A549 (cell line): Measurements from ENCODE around the gene TMEM231. TPM values are rescaled to one million over a fixed set of nuclear protein-coding genes. Genes with fewer than 3 reads are reported as not detected.
"Not testable (repeated sequence)": the region's sequence is repeated elsewhere in the genome, so short reads cannot be mapped to it uniquely, and the experiment has no call there.

Experiments
- ATAC-seq, 2 experiments: fragments of 200-7000 bp in 1 of 2; fragments of >200 bp in 1 of 2; cut with Nextera tagmentation in 1 of 2; cut with Tn5 transposase in 1 of 2; 3 replicates each; pipeline versions ENCODE4 v1.8.0 to v1.9.1; 2018 to 2020; ENCODE audit warnings: mild to moderate bottlenecking in 1 of 2, moderate library complexity in 1 of 2
- CTCF ChIA-PET: fragments of 300-600 bp; sonication (Branson Sonifier 250); formaldehyde crosslinking; extraction: SDS; loops from one replicate; lab custom pipeline; 2021; ENCODE audit warnings: antibody characterized with exemption, inconsistent platforms; lab: Yijun Ruan, JAX
- POLR2A ChIA-PET: fragments of 350-600 bp; formaldehyde crosslinking; extraction: SDS; loops from one replicate; lab custom pipeline; 2021; ENCODE audit warnings: antibody characterized with exemption, inconsistent platforms; lab: Yijun Ruan, JAX
- DNase-seq, 2 experiments: peaks; one replicate each; pipeline versions ENCODE4 v3.0.0 to v3.0.0-alpha.2; 2011 to 2016; ENCODE audit warnings: low read depth in 1 of 2, low spot score in 1 of 2
- FAIRE-seq: peaks from 2 replicates; lab custom pipeline; 2011; peaks lifted over from hg19 to GRCh38; lab: Jason Lieb, UNC
- H3K27ac ChIP-seq, 2 experiments: fragments of >200 bp; sonication (Bioruptor Twin); formaldehyde crosslinking; 3 replicates each; pipeline ENCODE4 v1.5.1; 2016 to 2017
- H3K4me1 ChIP-seq: fragments of >200 bp; sonication (Bioruptor Twin); formaldehyde crosslinking; 3 replicates; pipeline ENCODE4 v1.6.1; 2016
- H3K4me2 ChIP-seq: fragments of >200 bp; sonication (Bioruptor Twin); formaldehyde crosslinking; 3 replicates; pipeline ENCODE4 v1.6.1; 2016
- H3K4me3 ChIP-seq: fragments of >200 bp; sonication (Bioruptor Twin); formaldehyde crosslinking; 3 replicates; pipeline ENCODE4 v1.5.1; 2016
- H3K9me3 ChIP-seq: fragments of >200 bp; sonication (Bioruptor Twin); formaldehyde crosslinking; 3 replicates; pipeline ENCODE4 v1.6.1; 2016
- ATOH8 ChIP-seq: fragments of 250-450 bp; sonication (Bioruptor Pico); IDR thresholded peaks from 2 replicates; pipeline ENCODE4 v1.5.0; 2020; ENCODE audit warnings: low read depth, mild to moderate bottlenecking, moderate library complexity
- CBX2 ChIP-seq: fragments of 200-600 bp; sonication (generic); IDR thresholded peaks from 2 replicates; pipeline ENCODE4 v1.6.1; 2016; ENCODE audit warnings: low read depth, mild to moderate bottlenecking, borderline replicate concordance
- CHD2 ChIP-seq: fragments of 150-350 bp; IDR thresholded peaks from 2 replicates; pipeline ENCODE4 v1.6.1; 2014; ENCODE audit warnings: low read length; ENCODE audit not compliant: partially characterized antibody
- E2F6 ChIP-seq: IDR thresholded peaks from 2 replicates; pipeline ENCODE4 v1.6.1; 2012; ENCODE audit warnings: low read depth, borderline replicate concordance
- EHMT2 ChIP-seq: fragments of 200-600 bp; sonication (generic); IDR thresholded peaks from 2 replicates; pipeline ENCODE4 v1.6.1; 2016; ENCODE audit warnings: antibody characterized with exemption, low read depth, mild to moderate bottlenecking, moderate library complexity
- FOSL2 ChIP-seq, 2 experiments: fragments of 450-650 bp in 1 of 2; fragments of >200 bp in 1 of 2; sonication (Bioruptor Twin) in 1 of 2; formaldehyde crosslinking; IDR thresholded peaks; 2 replicates each; pipeline versions ENCODE4 v1.5.0 to v1.6.1; 2016 to 2020; ENCODE audit warnings: mild to moderate bottlenecking in 1 of 2, moderate library complexity in 1 of 2
- HES2 ChIP-seq: fragments of >200 bp; sonication (Bioruptor Twin); formaldehyde crosslinking; IDR thresholded peaks from 2 replicates; pipeline ENCODE4 v1.6.1; 2016
- HMGXB4 ChIP-seq: fragments of 250-450 bp; sonication (Bioruptor Pico); IDR thresholded peaks from 2 replicates; pipeline ENCODE4 v1.5.0; 2021; ENCODE audit warnings: mild to moderate bottlenecking, moderate library complexity, borderline replicate concordance
- HOXA7 ChIP-seq: fragments of 250-450 bp; sonication (Bioruptor Pico); IDR thresholded peaks from 2 replicates; pipeline ENCODE4 v1.5.0; 2020; ENCODE audit warnings: mild to moderate bottlenecking, moderate library complexity
- MAX ChIP-seq: IDR thresholded peaks from 2 replicates; pipeline ENCODE4 v1.6.1; 2012
- PBX3 ChIP-seq: IDR thresholded peaks from 2 replicates; pipeline ENCODE4 v1.6.1; 2012
- POLR2AphosphoS2 ChIP-seq: conservative IDR thresholded peaks from 2 replicates; pipeline ENCODE4 v1.6.1; 2012; ENCODE audit warnings: low read length, improper control_type of control experiment, inconsistent platforms
- RARB ChIP-seq: fragments of 250-450 bp; sonication (Bioruptor Pico); IDR thresholded peaks from 2 replicates; pipeline ENCODE4 v1.8.0; 2021; ENCODE audit warnings: mild to moderate bottlenecking, moderate library complexity
- RFX5 ChIP-seq: fragments of 450-650 bp; IDR thresholded peaks from 2 replicates; pipeline ENCODE4 v1.7.1; 2014; ENCODE audit warnings: antibody characterized with exemption, mild to moderate bottlenecking, moderate library complexity
- RNF2 ChIP-seq: fragments of 200-600 bp; sonication (generic); IDR thresholded peaks from 2 replicates; pipeline ENCODE4 v1.6.1; 2016; ENCODE audit warnings: low read depth, mild to moderate bottlenecking, antibody characterized with exemption, moderate library complexity, borderline replicate concordance
- TFCP2L1 ChIP-seq: fragments of 250-450 bp; sonication (Bioruptor Pico); IDR thresholded peaks from 2 replicates; pipeline ENCODE4 v1.5.0; 2021; ENCODE audit warnings: mild to moderate bottlenecking
- ZSCAN20 ChIP-seq: fragments of 250-450 bp; sonication (Bioruptor Pico); IDR thresholded peaks from 2 replicates; pipeline ENCODE4 v1.8.0; 2022; ENCODE audit warnings: mild to moderate bottlenecking, moderate library complexity
- WGBS: methylation state at CpG from one replicate; pipeline ENCODE4 v1.1.6; 2017; ENCODE audit errors: missing lambda C conversion rate; 5-methylcytosine and 5-hydroxymethylcytosine counted together
- polyA plus RNA-seq, 4 experiments: library from polyadenylated mRNA; depleted of rRNA in 3 of 4; stranded (reverse); fragments of >200 nt; fragmentation: RNase III in 1 of 4; extraction: RNeasy Plus Mini Kit Qiagen cat#74134 plus additional on column Dnase treatment in 1 of 4; gene quantifications; 2 replicates in 3 of 4; 3 replicates in 1 of 4; pipeline ENCODE4 v1.2.3, GENCODE V29; 2011 to 2017

The TMEM231 gene
- polyA plus RNA-seq, 2 of the 4 experiments (the other 2 are of a cell fraction): 5.3 to 11.4 TPM

GRCh38 chr16:75501359-75501758 is 54.7 kb downstream of the TMEM231 start:
- CTCF ChIA-PET: interaction anchor here (1.1 to 1.5 kb wide), 2 partner anchors 16 to 36 kb away, joined by 3 to 5 read pairs; no protein-coding TSS in a partner anchor
- Histone ChIP-seq H3K4me1 (peaks cover 13% of the 10 kb centered on the region; the same call in 2 of the 3 replicates), H3K9me3 (0 out of 3 replicates have a peak, but pooled peaks cover 3% of the 10 kb centered on the region), H3K4me2 (no peak overlapping the region), H3K4me3 (no peak overlapping the region), H3K27ac (no peak overlapping the region)
- POLR2A ChIA-PET: no interaction called here
- no peak for DNase-seq
- no peak for ATAC-seq
- TF ChIP-seq EHMT2 (no peak), E2F6 (no peak), RNF2 (no peak), PBX3 (no peak), FOSL2 (IDR thresholded peaks at IDR 0.05) (no peak), FOSL2 (CRISPR knock-in tag; IDR thresholded peaks at IDR 0.05) (no peak), RFX5 (no peak), POLR2AphosphoS2 (no peak), RARB (CRISPR knock-in tag) (no peak), HES2 (no peak), CHD2 (no peak), ATOH8 (CRISPR knock-in tag) (no peak), HOXA7 (no peak), TFCP2L1 (no peak), CBX2 (no peak), MAX (no peak), HMGXB4 (CRISPR knock-in tag) (no peak), ZSCAN20 (CRISPR knock-in tag) (no peak)
- 66% methylated on average over 5 of the region's 5 CpGs for WGBS
- no peak for FAIRE-seq

- H3K27ac ChIP-seq, DNase-seq, H3K4me3 ChIP-seq, H3K4me2 ChIP-seq, POLR2A ChIA-PET, FAIRE-seq, H3K9me3 ChIP-seq: not testable (repeated sequence)
- CTCF ChIA-PET: interaction anchor here (5.4 kb wide), 1 partner anchor 18 kb away, joined by 41 read pairs; no protein-coding TSS in a partner anchor
- peaks cover 10% of the 10 kb centered on the region; the same call in 2 of the 3 replicates for H3K4me1 ChIP-seq
- WGBS: 54% methylated on average over 10 of the region's 13 CpGs
- ATAC-seq: peak; percentile 31 to 50; a peak in 4 of 6 replicates
Measured at GRCh38 chr16:75498605-75499322, 57.3 kb downstream of the TMEM231 start.
